ENCODE data around the gene STK32B.

Gene STK32B

DNA sequence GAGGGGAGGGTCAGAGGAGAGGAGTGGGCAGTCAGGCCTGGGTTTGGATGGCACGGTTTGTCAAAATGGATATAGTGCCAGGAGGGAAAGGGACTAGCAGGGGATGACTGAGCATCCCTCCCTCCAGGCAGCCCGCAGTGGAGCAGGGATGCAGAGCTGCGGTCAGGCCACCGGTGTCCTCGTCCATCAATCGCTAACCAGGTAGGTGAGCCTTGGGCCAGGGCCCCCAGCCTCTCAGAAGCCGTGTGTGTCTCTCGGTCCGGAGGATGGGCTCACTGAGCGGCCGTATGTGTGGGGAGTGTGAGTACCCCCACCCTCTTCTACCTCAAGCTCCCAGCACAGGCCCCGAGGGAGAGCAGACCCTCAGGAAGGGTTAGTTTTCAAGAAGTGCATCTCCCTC is 31.5 kb upstream of the STK32B start:
- no peaks in the 10 kb centered on the region for H3K36me3 Mint-ChIP-seq
- H3K4me1 Mint-ChIP-seq, result no peaks in the 10 kb centered on the region
- CTCF ChIA-PET, result no interaction called here
- no peak overlapping the region for H3K4me3 Mint-ChIP-seq
- H3K9me3 Mint-ChIP-seq, result no peaks in the 10 kb centered on the region
- peaks cover 28% of the 10 kb centered on the region for H3K27me3 Mint-ChIP-seq
- H3K27ac Mint-ChIP-seq, result no peak overlapping the region
- no peak for DNase-seq

GRCh38 chr4:5020341-5020740 is 30.9 kb upstream of the STK32B start:
- CTCF ChIA-PET, result no interaction called here
- Mint-ChIP-seq H3K36me3 (no peaks in the 10 kb centered on the region), H3K27ac (no peak overlapping the region), H3K27me3 (peaks cover 28% of the 10 kb centered on the region), H3K4me1 (no peaks in the 10 kb centered on the region), H3K4me3 (no peak overlapping the region), H3K9me3 (no peaks in the 10 kb centered on the region)
- DNase-seq, result no peak

DNA sequence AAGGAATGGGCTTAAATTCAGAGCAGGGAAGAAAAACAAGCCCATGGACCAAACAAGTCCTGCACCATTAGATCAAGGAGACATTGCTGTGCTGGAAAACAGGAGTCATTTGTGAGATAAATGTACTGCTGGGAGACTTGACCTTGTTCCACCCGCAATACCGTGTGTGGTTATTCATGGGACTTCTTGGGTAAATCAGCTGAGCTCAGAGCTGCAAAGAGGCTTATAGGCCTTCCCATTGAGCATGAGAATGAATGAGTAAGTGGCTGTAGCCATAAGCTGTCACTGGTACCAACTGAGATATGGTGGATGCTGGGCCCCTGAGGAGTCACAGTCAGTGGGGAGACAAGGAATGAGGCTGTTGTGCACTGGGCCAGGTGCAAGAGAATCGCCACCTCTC is 29.7 kb upstream of the STK32B start:
- Mint-ChIP-seq H3K27me3 (peaks cover 28% of the 10 kb centered on the region), H3K9me3 (peaks cover 4% of the 10 kb centered on the region), H3K4me3 (no peak overlapping the region), H3K27ac (no peak overlapping the region), H3K36me3 (no peaks in the 10 kb centered on the region), H3K4me1 (no peaks in the 10 kb centered on the region)
- CTCF ChIA-PET, result interaction anchor here (1.0 kb wide), 1 partner anchor 27 kb away, joined by 3 read pairs; no protein-coding TSS in a partner anchor
- DNase-seq, result no peak

DNA sequence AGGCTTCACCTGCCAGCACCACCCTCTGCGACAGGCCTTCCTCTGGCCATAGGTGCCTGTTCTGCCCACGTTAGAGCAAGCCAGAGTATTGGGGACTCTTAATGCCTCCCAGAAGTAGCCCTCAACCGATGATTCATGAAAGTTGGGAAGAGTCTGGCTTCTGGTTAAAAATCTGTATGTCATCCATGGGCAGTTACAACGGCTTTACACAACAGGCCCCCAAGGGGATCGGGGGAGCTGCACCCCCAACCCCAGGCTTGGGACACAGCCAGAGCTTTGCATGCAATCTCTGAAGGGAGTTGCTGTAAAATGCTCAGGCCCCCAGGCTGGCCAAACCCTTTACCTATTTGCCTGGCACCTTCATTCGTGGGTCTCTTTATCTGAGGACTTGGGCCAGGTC is 26.6 kb upstream of the STK32B start:
- Mint-ChIP-seq H3K4me3 (no peak overlapping the region), H3K9me3 (peaks cover 4% of the 10 kb centered on the region), H3K27me3 (peaks cover 6% of the 10 kb centered on the region), H3K27ac (no peak overlapping the region), H3K36me3 (no peaks in the 10 kb centered on the region), H3K4me1 (no peaks in the 10 kb centered on the region)
- DNase-seq, result no peak
- CTCF ChIA-PET, result no interaction called here

DNA sequence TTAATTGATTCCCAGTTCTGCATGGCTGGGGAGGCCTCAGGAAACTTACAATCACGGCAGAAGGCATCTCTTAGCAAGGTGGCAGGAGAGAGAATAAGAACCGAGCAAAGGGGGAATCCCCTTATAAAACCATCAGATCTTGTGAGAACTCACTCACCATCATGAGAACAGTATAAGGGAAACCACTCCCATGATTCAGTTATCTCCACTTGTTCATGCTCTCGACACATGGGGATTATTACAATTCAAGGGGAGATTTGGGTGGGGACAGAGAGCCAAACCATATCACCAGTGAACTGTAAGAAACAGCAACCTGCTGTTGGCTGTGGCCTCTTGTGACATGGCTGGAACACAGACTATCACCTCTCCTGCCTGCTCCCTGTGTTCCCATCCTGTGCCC is 24.9 kb upstream of the STK32B start:
- no peaks in the 10 kb centered on the region for H3K4me1 Mint-ChIP-seq
- CTCF ChIA-PET, result no interaction called here

DNA sequence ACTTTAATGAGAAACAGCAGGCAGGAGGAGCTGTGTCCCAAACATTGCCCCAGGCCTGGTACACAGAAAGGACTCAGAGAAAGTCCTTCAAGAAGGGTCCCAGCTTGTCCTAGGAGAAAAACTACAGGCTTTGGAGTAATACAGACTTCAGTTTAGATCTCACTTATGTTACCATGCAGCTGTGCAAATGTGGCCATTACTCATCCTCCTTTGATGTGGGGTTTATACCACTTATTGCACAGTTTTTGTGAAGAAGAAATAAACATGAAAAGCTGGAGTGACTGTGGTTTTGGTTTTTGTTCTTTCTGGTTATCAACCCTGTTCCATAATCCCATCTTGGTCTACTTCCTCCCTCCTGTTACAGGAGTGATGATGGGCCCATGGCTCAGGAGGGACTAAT is 23.9 kb upstream of the STK32B start:
- Mint-ChIP-seq H3K27me3 (no peaks in the 10 kb centered on the region), H3K27ac (peak overlapping the region; percentile 53), H3K4me3 (no peak overlapping the region), H3K36me3 (no peaks in the 10 kb centered on the region), H3K9me3 (peaks cover 4% of the 10 kb centered on the region), H3K4me1 (no peaks in the 10 kb centered on the region)
- no peak for DNase-seq
- CTCF ChIA-PET, result no interaction called here

More for the DNA sequence above, 24.9 kb upstream of the STK32B start:
- H3K4me3 Mint-ChIP-seq, result no peak overlapping the region
- H3K27ac Mint-ChIP-seq, result no peak overlapping the region
- H3K36me3 Mint-ChIP-seq, result no peaks in the 10 kb centered on the region
- DNase-seq, result no peak
- H3K27me3 Mint-ChIP-seq, result no peaks in the 10 kb centered on the region
- H3K9me3 Mint-ChIP-seq, result peaks cover 4% of the 10 kb centered on the region

DNA sequence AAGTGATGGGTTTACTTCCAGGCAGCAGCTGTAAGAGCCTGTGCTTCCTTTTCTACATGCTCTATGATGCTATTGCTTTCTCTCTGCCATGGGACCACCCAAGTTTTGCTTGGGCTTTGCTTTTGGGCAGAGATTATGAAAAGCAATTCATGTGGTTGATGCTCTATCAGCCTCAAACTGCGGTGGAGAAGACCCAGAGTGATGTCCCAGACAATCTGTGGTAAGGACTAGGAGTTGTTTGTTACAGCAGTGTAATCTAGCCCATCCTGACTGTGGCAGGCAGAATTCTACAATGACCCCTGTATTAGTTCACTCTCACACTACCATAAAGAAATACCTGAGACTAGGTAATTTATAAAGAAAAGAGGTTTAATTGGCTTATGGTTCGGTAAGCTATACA is 22.8 kb upstream of the STK32B start:
- H3K9me3 Mint-ChIP-seq, result peaks cover 4% of the 10 kb centered on the region
- no peak overlapping the region for H3K27ac Mint-ChIP-seq
- H3K27me3 Mint-ChIP-seq, result peaks cover 5% of the 10 kb centered on the region
- peaks cover 3% of the 10 kb centered on the region for H3K4me1 Mint-ChIP-seq
- no peak for DNase-seq
- CTCF ChIA-PET, result no interaction called here
- H3K36me3 Mint-ChIP-seq, result no peaks in the 10 kb centered on the region
- no peak overlapping the region for H3K4me3 Mint-ChIP-seq

DNA sequence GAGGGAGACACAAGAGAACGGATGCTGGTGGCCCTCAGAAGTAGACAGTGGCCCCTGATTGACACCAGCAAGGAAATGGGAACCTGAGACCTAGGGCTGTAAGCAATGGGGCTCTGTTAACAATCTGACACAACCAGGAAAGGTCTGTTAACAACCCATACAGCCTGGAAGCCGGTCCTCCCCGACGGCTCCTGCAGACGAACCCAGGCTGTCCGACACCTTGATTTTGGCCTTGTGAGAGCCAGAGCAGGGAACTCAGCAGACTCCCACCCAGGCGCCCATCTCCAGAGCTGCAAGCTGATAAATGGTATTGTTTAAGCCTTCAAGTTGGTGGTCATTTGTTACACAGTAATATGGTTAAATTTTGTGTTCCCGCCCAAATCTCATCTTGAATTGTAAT is 21.8 kb upstream of the STK32B start:
- H3K36me3 Mint-ChIP-seq, result no peaks in the 10 kb centered on the region
- H3K4me1 Mint-ChIP-seq, result peaks cover 8% of the 10 kb centered on the region
- no peak overlapping the region for H3K27ac Mint-ChIP-seq
- DNase-seq, result no peak
- H3K27me3 Mint-ChIP-seq, result peaks cover 5% of the 10 kb centered on the region
- H3K4me3 Mint-ChIP-seq, result no peak overlapping the region
- CTCF ChIA-PET, result no interaction called here
- peaks cover 4% of the 10 kb centered on the region for H3K9me3 Mint-ChIP-seq

DNA sequence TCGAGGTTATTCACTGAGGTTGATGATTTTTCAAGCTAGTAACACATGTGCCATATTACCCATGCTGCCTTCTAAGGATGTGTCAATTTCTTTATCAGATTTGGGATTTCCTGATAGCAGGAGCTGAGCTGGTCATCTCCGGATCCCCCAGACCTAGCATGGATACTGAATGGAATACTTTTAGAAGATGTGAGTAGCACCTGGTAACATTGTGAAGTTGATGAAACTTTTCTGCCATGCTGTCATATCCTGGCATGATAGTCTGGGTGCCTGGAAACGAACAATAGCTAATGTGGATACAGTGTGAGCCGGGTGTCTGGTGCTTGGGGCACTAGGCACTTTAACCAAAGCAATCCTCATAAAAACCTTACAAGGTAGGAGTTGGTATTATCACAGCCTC is 21.1 kb upstream of the STK32B start:
- H3K4me3 Mint-ChIP-seq, result no peak overlapping the region
- no peaks in the 10 kb centered on the region for H3K36me3 Mint-ChIP-seq
- CTCF ChIA-PET, result no interaction called here
- H3K27ac Mint-ChIP-seq, result no peak overlapping the region
- H3K9me3 Mint-ChIP-seq, result peaks cover 4% of the 10 kb centered on the region
- H3K4me1 Mint-ChIP-seq, result peaks cover 8% of the 10 kb centered on the region
- DNase-seq, result no peak
- H3K27me3 Mint-ChIP-seq, result peaks cover 5% of the 10 kb centered on the region

DNA sequence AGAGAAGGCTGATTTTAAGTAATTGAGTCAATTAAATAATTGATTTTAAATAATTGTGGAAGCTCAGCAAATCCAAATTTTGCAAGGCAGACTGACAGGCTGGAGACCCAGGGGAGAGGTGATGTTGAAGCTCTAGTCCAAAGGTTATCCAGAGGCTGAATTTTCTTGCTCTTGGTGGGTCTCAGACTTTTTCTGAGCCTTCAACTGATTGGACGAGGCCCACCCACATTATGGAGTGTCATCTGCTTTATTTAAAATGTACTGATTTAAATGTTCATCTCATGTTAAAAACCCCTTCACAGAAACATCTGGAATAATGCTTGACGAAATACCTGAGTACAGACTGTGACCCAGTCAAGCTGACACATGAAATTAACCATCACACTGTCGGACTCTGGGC is 20.4 kb upstream of the STK32B start:
- H3K4me3 Mint-ChIP-seq, result no peak overlapping the region
- peaks cover under 1% of the 10 kb centered on the region for H3K9me3 Mint-ChIP-seq
- no peaks in the 10 kb centered on the region for H3K36me3 Mint-ChIP-seq
- H3K27me3 Mint-ChIP-seq, result peaks cover 5% of the 10 kb centered on the region
- no peak overlapping the region for H3K27ac Mint-ChIP-seq
- DNase-seq, result no peak
- CTCF ChIA-PET, result no interaction called here
- H3K4me1 Mint-ChIP-seq, result peaks cover 8% of the 10 kb centered on the region

DNA sequence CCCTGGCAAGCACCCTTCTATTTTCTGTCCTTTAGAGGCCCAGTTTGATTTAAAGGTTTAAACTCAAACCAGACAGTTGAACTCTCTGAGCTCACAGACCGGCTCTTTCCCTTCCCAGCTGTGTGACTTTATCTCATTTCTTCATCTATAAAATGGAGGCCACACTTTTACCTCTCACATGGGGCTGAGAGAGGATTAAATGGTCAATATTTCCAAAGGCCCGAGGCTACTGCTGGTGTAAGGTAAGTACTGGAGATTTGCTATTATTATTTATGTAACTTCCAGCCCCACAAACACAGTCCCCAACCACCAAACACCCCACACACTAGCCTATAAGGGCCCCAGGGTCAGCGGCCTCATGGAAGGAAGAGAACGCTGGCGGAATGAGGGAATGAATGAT is 18.5 kb upstream of the STK32B start:
- Mint-ChIP-seq H3K36me3 (no peaks in the 10 kb centered on the region), H3K4me3 (no peak overlapping the region), H3K9me3 (no peaks in the 10 kb centered on the region), H3K4me1 (peaks cover 8% of the 10 kb centered on the region), H3K27ac (no peak overlapping the region), H3K27me3 (peaks cover 5% of the 10 kb centered on the region)
- CTCF ChIA-PET, result no interaction called here
- DNase-seq, result no peak

GRCh38 chr4:5033281-5033841 is 17.9 kb upstream of the STK32B start:
- Mint-ChIP-seq H3K27ac (no peak overlapping the region), H3K4me3 (no peak overlapping the region), H3K27me3 (peaks cover 5% of the 10 kb centered on the region), H3K4me1 (peaks cover 8% of the 10 kb centered on the region), H3K36me3 (no peaks in the 10 kb centered on the region), H3K9me3 (no peaks in the 10 kb centered on the region)
- CTCF ChIA-PET, result no interaction called here
- no peak for DNase-seq

DNA sequence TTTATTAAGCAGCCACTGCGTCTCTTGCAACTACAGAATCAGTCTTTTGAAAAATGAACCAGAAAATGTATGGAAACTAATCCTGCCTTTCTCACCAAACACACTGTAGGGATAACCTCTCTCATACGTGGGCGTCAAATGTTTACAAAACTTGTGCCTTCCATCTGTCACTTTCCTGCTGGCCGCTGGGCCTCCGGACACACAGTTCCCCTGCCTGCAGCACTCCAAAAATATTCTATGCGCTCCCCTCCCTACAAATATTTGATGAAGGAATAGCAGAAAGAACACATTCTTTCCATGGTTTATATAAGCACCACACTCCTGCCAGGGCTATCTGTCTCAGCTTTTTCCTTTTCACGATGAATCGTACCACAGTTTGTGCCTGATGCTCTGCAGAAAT is 17.1 kb upstream of the STK32B start:
- peaks cover 8% of the 10 kb centered on the region for H3K4me1 Mint-ChIP-seq
- no peak overlapping the region for H3K4me3 Mint-ChIP-seq
- H3K27me3 Mint-ChIP-seq, result peaks cover 5% of the 10 kb centered on the region
- CTCF ChIA-PET, result no interaction called here
- no peak overlapping the region for H3K27ac Mint-ChIP-seq
- DNase-seq, result no peak
- no peaks in the 10 kb centered on the region for H3K9me3 Mint-ChIP-seq
- H3K36me3 Mint-ChIP-seq, result no peaks in the 10 kb centered on the region

- Mint-ChIP-seq H3K27me3 (peaks cover 5% of the 10 kb centered on the region), H3K4me3 (no peak overlapping the region), H3K27ac (no peak overlapping the region), H3K9me3 (no peaks in the 10 kb centered on the region), H3K36me3 (no peaks in the 10 kb centered on the region), H3K4me1 (peaks cover 8% of the 10 kb centered on the region)
- CTCF ChIA-PET, result no interaction called here
- DNase-seq, result no peak
These were observed 15.0 kb upstream of the STK32B start for GRCh38 chr4:5036239-5036638.

DNA sequence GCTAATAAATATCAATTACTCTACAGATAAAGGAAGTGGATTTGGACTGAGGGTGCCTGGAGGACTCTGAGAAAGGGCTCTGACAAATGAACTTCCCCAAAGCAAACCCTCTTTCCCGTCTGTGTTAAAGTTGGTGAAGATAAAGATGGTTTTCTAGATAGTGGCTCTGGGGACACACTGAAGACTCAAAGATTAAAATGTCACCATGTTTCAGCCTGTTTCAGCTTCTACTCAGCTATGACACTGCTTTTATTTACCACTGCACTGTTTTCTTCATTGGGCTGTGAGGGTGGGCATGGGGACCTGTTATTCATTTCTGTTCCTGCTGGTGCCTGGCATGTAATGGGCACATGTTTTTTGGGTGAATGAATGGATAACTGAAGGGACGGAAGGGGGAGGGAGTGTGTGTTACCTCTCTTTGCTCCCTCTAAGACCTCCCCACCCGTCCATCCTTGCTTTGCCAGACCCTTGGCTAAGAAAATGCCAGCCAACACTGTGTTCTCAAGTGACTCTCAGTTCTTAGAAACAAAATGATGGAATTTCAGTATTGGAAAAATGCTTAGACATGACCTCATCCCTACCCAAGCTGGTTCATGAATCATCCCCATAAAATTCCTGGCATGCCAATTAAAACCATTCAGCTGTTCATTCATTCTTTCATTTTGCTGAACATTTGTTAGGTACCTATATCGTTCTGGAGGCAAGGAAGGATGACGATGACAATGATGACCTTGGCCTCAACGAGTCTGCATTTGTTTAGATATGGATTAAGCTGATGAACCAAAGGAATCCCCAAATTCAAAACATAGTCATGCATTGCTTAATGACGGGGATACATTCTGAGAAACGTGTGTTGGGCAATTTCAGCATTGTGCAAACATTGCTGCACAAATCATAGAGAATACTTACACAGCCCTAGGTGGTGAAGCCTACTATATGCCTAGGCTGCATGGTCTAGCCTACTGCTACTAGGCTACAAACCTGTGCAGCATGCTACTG is 13.4 kb upstream of the STK32B start:
- CTCF ChIA-PET, result no interaction called here
- Mint-ChIP-seq H3K27ac (no peak overlapping the region), H3K9me3 (no peaks in the 10 kb centered on the region), H3K27me3 (peaks cover 5% of the 10 kb centered on the region), H3K4me3 (no peak overlapping the region), H3K4me1 (peaks cover 8% of the 10 kb centered on the region), H3K36me3 (no peaks in the 10 kb centered on the region)
- DNase-seq, result no peak

All from activated naive CD4-positive, alpha-beta T cell treated with anti-CD3 and anti-CD28 coated beads, Interleukin-2, amount 10 ng/mL, durations not matched to agents 7 days and 5 days (primary cell).